Stimulated activated CD8-positive, alpha-beta memory T cell treated with anti-CD3 and anti-CD28 coated beads, Interleukin-4, amount 100 ng/mL, for 24 hours (primary cell): Measurements from ENCODE around the gene SYT3.
A peak's percentile ranks its signal among the peaks of the same experiment; 100 is the strongest.

Source experiments
- DNase-seq: peaks from one replicate; pipeline ENCODE4 v3.0.0-alpha.2; 2020; ENCODE audit warnings: low read depth

SYT3 gene, protein sequence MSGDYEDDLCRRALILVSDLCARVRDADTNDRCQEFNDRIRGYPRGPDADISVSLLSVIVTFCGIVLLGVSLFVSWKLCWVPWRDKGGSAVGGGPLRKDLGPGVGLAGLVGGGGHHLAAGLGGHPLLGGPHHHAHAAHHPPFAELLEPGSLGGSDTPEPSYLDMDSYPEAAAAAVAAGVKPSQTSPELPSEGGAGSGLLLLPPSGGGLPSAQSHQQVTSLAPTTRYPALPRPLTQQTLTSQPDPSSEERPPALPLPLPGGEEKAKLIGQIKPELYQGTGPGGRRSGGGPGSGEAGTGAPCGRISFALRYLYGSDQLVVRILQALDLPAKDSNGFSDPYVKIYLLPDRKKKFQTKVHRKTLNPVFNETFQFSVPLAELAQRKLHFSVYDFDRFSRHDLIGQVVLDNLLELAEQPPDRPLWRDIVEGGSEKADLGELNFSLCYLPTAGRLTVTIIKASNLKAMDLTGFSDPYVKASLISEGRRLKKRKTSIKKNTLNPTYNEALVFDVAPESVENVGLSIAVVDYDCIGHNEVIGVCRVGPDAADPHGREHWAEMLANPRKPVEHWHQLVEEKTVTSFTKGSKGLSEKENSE

DNA sequence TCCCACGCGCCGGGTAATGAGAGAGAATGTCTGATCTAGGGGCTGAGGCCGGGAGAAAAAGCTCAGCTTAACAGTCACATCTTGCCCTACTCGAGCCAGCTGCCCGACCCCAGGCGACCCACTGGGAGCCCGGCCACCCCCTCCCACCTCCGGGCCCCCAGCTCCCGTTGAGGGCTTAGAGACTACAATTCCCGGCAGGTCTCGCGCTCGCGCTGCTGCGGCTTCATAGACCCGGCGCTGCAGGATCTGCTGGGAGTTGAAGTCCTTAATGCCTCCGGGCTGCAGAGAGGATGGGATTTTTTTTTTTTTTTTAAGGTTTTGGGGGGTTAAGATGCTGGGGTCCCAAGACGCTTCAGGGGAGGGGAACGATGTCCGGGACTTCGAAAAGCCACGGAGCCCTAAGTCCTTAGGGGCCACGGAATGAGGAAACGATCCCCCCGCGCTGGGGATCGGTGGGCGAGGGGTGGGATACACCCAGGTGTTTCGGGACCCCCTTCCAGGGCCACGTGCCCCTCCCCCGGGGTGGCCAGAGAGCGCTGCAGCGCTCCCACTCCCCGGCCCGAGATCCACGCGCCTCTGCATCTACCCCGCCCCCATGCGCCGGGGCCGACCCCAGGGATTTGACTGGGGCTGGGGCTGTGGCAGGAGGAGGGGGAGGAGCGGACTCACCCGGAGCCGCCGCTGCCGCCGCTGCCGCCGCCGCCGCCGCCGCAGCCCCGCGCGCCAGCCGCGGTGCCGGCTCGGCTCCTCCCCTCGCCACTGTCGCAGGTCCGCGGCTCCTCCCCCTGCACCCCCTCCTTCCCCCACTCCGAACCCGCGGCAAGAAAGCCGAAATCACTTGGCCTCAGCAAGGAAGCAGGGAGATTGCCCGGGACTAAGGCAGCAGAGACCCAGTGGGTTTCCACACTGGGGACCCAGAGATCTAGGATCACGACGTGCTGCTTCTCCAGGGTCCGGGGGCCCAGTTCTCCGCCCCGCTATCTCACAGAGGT lies at the start of gene SYT3:
TSS of gene SYT3 (minus strand) at position 761 of the 992 bp plus-strand sequence. CDS start 2,470 bp downstream, outside the sequence.
- peak; percentile 19 for DNase-seq

DNA sequence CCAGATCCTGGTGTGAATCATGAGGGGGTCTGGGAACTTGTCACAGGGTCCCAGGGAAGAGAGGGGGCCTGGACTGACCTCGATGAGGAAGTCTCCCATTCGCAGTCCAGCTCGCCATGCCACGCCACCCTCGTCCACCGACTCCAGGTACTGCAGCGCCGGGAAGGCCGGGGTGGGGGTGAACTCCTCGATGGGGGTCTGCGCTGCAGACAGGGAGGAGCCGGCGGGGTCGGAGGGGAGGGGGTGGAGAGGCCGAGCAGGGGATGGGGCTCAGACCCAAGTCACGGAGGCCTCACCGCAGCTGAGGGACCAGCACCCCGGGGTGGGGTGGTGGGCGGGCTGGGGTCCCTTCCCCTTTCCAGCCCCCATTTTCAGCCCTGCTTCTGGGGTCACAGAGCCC lies 49.1 kb upstream of the SYT3 start:
- DNase-seq = no peak

DNA sequence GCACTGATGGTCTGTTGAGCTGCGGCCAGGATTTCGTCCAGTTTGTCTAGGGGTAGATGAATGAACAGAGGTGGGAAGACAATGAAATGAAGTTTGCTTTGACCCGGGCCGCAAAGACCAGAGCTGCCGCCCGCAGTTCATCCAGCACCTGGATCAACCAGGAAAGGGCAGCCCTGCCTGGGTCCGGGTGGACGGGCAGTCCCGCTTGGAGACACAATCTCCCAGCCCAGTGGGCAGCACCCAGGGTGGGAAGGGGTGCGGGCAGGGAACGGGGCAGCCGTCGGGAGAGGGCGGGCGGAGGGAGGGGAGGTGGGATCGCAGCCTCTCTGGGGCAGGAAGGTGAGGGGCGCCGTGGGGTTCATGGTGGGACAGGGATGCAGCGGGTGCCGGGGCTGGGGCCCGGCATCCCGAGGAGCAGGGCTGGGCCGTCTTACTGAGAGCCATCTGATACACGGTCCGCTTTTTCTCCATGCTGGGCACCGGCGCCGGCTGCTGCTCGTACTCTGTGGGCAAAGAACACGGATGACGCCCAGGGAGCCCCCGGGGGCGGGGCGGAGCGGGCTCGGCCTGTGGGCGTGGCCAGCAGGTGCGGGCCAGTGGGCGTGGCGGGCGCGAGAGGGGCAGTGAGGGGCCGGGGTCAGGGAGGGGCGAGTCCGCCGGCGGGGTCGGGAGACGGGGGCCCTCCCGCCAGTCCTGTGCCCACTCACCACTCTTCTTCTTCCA lies 46.8 kb upstream of the SYT3 start:
- no peak for DNase-seq

DNA sequence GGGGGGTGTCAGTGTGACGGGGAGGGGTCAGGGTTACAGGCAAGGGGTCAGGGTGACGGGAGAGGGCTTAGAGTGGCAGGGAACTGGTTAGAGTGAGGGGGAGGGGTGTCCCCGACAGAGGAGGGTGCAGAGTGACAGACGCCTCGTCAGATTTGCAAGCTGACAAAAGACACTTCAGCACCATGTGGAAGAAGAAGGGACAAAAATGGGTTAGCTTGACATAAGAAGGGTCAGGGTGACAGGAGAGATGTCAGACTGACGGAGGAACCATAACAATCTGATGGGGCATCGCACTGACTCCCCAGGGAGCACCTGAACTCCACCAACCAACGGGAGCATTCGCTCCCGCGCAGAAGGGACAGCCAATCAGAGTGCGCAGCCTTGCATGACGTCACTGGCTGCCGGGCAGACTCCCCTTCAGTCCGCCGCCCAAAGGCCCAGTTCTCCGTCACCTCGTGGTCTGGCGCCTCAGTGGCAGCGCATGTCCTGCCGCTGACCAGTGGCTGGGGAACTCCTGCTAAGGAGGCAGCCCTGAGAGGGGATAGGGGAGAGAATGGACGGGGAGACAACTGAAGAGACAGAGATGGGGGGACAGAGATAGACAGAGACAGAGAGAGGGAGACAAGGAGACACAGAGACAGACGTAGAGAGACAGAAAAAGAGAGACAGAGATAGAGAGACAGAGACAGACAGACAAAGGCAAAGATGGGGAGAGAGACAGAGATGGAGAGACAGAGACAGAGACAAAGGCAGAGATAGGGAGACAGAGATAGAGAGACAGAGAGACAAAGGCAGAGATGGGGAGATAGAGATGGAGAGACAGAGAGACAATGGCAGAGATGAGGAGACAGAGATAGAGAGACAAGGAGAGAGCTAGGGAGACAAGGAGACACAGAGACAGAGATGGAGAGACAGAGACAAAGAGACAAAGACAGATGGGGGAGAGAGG lies 39.8 kb upstream of the SYT3 start:
- peak; percentile 64 for DNase-seq

DNA sequence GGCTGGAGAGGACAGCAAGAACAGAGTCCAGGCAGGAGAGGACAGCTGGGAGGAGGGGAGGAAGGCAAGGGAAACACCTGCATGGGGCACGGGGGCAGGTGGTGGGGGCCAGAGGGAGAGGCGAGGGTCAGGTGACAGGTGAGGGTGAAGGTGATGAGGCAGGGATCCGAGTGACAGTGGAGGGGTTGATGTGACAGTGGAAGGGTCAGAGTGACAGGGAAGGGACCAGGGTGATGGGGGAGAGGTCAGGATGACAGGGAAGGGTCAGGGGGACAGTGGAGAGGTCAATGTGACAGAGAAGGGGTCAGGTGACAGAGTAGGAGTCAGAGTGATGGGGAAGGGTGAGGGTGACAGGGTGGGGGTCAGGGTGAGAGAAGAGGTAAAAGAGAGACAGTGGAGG lies 38.6 kb upstream of the SYT3 start:
- DNase-seq = no peak

DNA sequence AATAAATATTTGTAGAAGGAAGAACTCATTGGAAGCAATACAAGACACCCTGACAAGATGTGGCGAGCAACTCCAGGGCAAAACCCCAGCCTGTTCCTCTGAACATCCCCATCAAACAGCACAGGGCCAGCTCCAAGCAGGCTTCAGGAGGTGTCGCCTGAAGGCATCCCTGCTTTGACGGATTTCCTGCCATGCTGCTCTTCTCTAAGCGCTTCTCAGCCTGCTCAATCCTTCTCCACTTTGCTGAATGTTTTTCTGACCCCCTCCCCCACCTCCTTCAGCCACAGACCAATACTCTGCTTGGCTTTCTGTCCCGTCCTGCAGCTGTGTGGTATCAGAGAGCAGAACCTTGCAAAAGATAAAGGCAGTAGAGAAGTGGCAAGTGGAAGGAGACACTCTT lies 38.0 kb upstream of the SYT3 start:
- no peak for DNase-seq

DNA sequence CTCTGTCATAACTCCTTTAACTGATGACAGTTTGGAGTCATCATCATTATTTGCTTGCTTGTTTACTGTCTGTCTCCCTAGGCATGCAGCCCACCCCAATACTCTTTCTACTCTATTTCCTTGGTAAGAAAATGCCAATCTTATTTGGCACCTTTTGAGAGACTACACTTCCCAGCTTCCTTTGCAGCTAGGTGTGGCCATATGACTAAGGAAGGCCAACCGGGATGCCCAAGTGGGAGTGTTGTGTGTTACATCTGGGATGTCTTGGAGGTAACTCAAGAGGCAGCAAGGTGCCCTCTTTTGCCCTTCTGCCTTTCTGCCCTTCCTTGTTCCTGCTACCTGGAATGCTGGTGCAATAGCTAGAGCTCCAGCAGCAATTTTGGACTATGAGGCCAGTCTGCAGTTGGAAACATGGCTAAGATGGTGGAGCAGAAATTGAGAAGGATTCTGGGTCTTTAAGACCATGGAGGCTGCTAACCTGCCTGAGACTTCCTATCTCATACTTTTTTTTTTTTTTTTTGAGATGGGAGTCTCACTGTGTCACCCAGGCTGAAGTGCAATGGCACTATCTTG lies 37.0 kb upstream of the SYT3 start:
- no peak for DNase-seq

DNA sequence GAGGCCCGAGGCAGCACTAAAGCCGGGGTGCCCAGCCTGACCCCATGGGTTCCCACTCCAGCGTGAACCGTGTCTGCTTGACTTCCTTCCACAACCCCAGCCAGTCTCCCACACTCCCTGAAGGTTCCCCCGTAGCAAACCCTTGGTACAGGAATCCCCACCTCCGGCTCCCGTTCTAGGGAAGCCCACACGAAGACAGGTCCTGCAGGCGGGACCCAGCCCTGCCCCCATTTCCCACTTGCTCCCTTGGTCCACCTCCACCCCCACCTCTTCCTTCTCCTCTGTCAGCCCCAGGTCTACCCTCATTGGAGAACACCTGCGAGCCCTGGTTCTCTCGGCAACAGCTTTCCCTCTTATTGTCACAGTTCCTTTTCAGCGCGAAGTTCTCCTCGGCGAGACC lies 33.4 kb upstream of the SYT3 start:
- DNase-seq = no peak

DNA sequence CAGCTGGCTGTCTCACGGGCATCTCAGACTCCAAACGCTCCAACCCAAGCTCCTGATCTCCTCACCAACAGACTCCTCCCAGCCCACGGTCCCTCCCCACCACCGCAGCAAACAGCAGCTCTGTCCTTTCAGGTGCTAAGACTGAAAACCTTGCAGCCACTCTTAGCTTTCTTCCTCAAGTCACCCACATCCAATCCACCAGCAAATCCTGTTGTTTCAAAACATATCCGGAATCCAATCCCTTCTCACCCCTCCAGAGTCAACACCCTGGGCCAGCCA lies 30.4 kb upstream of the SYT3 start:
- DNase-seq = no peak

DNA sequence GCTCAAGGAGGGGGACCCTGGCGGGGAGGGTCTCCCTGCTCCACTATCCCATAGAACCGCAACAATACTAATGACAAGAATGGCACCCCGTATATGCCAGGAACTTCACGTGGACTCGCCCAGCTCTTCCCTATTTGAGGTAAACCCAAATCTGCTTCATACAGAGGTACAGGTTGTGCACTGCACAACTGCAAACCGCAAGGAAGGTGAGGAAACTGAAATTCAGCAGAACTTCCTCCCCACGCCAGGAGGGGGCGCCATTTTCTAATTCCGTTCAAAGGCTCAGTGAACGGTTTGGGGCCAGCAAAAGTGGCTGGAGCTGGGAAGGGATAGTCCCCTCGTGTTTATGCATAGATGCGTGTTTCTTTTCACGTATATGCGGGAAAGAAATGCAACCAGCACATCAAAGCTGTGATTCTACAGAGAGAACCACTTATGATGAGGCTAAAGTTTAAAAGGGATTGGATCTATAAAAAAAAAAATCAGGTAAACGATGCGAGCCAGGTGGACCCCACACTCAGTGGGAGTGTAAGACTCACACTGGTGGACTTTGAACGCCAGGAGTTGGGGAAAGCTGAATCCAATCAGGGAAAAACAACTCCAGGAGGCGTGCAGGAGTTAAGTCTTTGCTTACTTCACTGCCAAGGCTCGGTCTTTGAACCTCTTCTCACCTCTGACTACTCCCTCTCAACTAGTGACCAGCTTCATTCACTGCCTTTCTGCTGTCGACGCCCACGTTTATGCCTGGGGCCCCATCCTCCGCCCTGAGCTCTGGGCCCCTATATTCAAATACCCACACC lies 29.8 kb upstream of the SYT3 start:
- DNase-seq = peak; percentile 26

DNA sequence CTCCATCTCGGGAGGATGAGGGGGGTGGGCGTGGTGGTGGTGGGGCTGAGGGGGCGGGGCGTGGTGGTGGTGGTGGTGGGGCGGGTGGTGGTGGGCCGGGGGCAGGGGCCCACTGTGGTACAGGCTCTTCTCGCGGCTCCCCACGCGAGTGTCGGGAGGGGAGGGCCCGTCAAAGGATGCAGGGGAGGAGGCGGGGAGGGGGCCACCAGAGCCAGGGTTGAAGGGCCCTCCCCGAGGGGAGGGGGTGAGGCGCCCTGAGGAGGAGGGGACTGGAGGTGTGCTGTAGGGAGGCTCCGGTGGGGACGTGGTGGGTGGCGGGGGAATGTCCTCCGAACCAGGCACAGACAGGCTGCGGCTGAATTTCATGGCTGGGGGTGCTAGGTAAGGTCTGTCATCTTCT lies 29.2 kb upstream of the SYT3 start:
- no peak for DNase-seq

DNA sequence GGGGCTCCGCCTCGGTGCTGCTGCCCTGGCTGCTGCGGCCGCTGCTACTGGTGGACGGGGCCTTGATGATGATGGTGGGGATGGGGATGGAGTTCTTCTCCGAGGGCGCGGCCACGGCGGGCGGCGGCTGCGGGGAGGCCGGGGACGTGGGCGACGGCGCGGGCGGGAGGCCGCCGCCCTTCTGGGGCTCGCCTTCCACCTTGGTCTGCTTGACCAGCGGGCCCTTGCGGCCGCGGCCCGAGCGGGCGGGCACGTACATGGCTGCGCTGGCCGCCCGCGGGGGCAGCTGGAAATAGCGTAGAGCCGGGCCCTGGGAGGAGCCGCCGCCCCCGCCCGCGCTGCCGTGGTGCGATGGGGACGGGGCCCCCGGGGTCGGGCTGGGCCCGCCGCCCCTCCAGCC lies 28.7 kb upstream of the SYT3 start:
- no peak for DNase-seq

DNA sequence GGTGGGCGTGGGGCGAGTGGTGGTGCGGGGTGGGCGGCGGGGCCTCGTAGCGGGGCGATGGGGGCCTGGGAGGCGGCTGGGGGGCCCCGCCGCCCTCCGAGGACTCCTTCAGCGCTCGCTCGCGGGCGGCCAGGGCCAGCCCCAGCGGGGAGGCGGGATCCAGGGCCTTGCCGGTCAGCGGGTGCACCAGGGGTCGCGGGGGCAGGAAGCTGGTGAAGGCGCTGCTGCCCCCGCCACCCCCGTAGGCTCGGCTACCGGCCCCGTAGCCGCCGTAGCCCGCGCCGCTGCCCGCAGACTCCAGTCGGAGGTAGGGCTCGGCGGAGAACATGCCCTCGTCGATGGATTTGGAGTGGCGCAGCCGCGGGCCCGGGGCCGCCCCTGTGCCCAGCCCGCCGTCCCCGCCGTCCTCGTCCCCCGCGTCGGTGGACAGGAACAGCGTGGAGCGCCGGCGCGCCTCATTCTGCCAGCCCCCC lies 28.1 kb upstream of the SYT3 start:
- no peak for DNase-seq

DNA sequence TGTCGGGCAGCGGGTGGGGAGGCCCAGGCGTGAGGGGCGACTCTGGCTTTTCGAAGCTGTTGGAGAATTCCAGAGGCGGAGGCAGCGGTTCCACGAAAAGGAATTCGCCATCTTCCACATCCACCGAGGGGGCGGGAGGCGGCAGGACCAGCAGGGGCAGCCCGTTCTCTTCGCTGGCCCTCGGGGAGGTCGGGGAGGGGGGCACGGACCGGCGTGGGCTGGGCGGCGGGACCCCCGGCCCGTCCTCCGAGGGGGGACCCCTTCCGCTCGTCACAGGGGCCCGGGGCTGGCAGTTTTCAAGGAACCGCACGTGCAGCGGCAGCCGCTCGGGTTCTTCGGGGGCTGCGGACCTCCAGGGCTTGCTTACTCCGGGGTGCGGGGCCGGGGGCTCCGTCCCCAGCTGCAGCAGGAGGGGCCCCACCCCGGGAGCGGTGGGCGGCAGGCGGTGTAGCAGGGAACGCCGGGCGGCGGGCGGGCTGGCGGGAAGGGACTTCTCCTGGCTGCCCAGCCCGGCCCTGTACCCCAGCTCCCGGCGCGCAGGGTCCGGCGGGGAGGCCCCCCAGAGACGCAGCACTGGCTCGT lies 27.6 kb upstream of the SYT3 start:
- DNase-seq = no peak

DNA sequence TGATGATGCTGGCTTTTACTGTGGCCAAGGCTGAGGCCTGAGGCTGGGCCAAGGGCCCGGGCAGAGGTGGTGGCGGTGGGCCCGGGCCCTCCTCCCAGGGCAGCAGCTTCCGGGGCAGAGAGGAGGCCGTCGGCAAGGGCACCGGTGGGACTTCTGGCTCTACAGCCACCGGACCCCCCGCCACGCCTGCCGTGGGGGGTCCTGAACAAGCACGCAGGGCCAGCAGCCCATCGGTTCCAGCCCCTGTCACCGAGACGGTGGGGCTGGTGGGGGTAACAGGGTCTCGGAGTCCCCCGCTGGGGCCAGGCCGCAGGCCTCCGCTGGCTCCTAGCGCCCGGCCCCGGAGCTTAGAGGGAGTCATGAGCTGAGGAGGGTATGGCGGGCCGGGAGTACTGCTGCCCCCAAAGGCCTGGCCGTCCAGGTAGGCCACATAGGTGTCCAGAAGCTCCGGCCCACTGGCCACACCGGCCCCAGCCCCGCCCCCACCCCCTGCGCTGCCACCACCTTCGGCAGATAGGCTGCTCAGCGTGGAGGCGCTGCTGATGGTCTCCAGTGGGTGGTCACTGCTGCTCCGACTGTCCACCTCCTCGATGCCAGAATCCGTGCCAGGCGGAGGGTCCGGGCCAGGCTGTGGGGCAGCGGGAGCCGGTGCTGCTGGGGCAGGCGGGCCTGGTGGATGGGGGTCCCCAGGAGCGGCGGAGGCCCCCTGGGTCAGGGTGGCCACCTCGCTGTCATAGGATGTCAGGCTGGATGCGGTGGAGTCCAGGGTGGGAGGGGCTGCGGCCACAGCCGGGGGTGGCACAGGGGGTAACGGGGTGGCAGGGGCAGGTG lies 26.9 kb upstream of the SYT3 start:
- no peak for DNase-seq

DNA sequence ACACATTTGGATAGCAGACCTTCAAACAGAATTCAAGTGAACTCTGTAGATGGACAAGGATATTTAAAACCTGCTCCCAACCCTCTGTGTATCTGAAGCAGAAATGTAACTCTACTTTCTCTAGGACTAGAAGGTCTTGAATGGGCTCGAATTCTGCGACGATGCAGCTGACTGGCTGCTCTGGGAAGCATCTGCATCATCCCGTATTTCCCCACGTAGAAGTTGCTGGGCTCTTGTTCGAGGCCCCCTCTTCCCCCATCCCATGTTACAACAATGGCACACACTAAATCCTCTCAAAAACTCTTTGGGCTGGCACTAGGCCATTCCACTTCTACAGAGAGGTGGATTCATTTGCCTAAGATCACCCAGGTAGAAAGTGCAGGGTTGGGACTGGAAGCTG lies 24.5 kb upstream of the SYT3 start:
- DNase-seq = no peak

DNA sequence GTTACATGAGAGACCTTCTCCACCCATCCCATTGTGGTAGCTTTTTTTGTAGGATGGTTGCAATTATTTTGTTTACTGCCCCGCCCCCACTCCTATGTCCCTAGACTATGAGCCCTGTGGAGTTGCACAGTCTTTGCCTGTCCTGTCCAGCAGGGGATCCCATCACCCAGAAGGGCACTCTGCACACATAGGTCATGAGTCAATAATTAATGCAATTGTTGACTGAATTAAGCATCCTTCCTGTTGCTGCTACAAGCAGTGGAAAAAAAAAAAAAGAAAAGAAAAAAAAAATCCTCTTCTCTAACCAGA lies 23.8 kb upstream of the SYT3 start:
- no peak for DNase-seq

DNA sequence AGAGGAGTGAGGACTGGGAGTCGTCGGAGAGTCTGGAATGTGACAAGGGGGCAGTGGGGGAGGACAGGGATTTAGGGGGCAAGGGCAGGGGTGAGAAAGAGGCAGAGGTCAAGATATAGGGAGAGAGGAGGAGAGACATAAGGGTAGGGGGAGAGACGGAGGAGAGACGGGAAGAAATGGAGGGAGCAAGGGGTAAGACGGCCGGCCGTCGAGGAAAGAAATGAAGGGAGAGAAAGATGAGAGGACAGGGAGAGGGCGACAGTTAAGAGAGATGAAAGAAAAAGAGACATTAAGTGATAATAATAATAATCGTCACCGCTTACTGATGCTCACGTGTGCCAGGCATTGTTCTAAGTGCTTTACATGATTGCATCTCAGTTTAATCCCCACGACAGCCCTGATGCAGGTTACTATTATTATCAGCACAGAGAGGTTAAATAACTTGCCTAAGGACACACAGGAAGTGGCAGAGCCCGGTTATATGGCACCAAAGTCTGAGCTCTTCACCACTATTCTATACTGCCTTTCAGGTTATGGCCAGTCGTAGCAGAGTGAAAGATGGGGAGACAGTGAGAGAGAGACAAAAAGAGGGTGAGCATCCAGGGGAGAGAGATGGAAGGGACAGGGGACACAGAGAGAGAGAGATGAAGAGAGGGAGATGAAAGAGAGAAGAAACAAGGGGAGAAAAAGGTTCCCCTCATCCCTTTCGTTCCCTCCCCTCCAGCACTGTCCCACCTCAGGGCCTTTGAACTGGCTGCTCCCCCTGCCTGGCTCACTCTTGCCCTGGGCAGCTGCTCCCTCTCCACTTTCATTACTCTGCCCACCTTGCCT lies 23.2 kb upstream of the SYT3 start:
- no peak for DNase-seq
